GDM1 (cell line): ENCODE results near the gene LDB2.

Experiments
- DNase-seq: peaks from one replicate; lab custom pipeline; 2025; lab: John Stamatoyannopoulos, UW

LDB2 gene

GRCh38 chr4:16843831-16844508 is 54.5 kb downstream of the LDB2 start:
- DNase-seq, result no peak

- no peak for DNase-seq
These were observed 60.1 kb downstream of the LDB2 start for GRCh38 chr4:16838226-16838875.

- no peak for DNase-seq
These were observed 61.0 kb downstream of the LDB2 start for GRCh38 chr4:16837475-16837874.

GRCh38 chr4:16836324-16836723 is 62.1 kb downstream of the LDB2 start:
- DNase-seq, result no peak

GRCh38 chr4:16835597-16836247 is 62.7 kb downstream of the LDB2 start:
- DNase-seq, result no peak

- DNase-seq, result no peak
These were observed 63.6 kb downstream of the LDB2 start for GRCh38 chr4:16834814-16835213.

- no peak for DNase-seq
These were observed 64.7 kb downstream of the LDB2 start for GRCh38 chr4:16833722-16834121.

- DNase-seq, result no peak
These were observed 68.4 kb downstream of the LDB2 start for GRCh38 chr4:16830081-16830480.

GRCh38 chr4:16827794-16828724 is 70.4 kb downstream of the LDB2 start:
- no peak for DNase-seq

GRCh38 chr4:16827045-16827444 is 71.4 kb downstream of the LDB2 start:
- DNase-seq, result no peak

GRCh38 chr4:16826406-16826910 is 72.0 kb downstream of the LDB2 start:
- DNase-seq, result no peak

- no peak for DNase-seq
These were observed 74.1 kb downstream of the LDB2 start for GRCh38 chr4:16824278-16824806.

- DNase-seq, result no peak
These were observed 78.1 kb downstream of the LDB2 start for GRCh38 chr4:16820329-16820728.

- no peak for DNase-seq
These were observed 78.8 kb downstream of the LDB2 start for GRCh38 chr4:16819652-16820051.

GRCh38 chr4:16818005-16818404 is 80.4 kb downstream of the LDB2 start:
- no peak for DNase-seq

GRCh38 chr4:16817286-16817685 is 81.2 kb downstream of the LDB2 start:
- no peak for DNase-seq

GRCh38 chr4:16814361-16814760 is 84.1 kb downstream of the LDB2 start:
- no peak for DNase-seq

- DNase-seq, result no peak
These were observed 86.4 kb downstream of the LDB2 start for GRCh38 chr4:16812041-16812440.

GRCh38 chr4:16809943-16810342 is 88.5 kb downstream of the LDB2 start:
- DNase-seq, result no peak

GRCh38 chr4:16809064-16809463 is 89.4 kb downstream of the LDB2 start:
- no peak for DNase-seq

GRCh38 chr4:16807355-16807754 is 91.1 kb downstream of the LDB2 start:
- no peak for DNase-seq

GRCh38 chr4:16804581-16804980 is 93.9 kb downstream of the LDB2 start:
- DNase-seq, result no peak
